IPS-20b (cell line): ENCODE data around the gene TRIM49C.
"Not testable (repeated sequence)": the region's sequence is repeated elsewhere in the genome, so short reads cannot be mapped to it uniquely, and the experiment has no call there.

ENCODE experiments used
- H3K27ac ChIP-seq: one replicate; pipeline ENCODE4 v1.5.1; 2013; ENCODE audit warnings: low read length
- H3K27me3 ChIP-seq: 2 replicates; pipeline ENCODE4 v1.6.1; 2013; ENCODE audit warnings: mild to moderate bottlenecking, low read length, inconsistent platforms; ENCODE audit not compliant: insufficient read depth
- H3K36me3 ChIP-seq: 2 replicates; pipeline ENCODE4 v1.6.1; 2013; ENCODE audit warnings: low read depth, mild to moderate bottlenecking, inconsistent platforms, low read length, moderate library complexity; ENCODE audit not compliant: insufficient read depth
- H3K4me1 ChIP-seq: 2 replicates; pipeline ENCODE4 v1.6.1; 2013; ENCODE audit warnings: mild to moderate bottlenecking, control low read depth, inconsistent platforms, low read length, moderate library complexity; ENCODE audit not compliant: insufficient read depth
- H3K4me3 ChIP-seq: 2 replicates; pipeline ENCODE4 v1.5.1; 2013; ENCODE audit warnings: mild to moderate bottlenecking, low read length, inconsistent platforms
- H3K9ac ChIP-seq: 2 replicates; pipeline ENCODE4 v1.6.1; 2013; ENCODE audit warnings: low read depth, mild to moderate bottlenecking, inconsistent platforms, low read length, moderate library complexity
- H3K9me3 ChIP-seq: 2 replicates; pipeline ENCODE4 v1.6.1; 2013; ENCODE audit warnings: mild to moderate bottlenecking, low read depth, low read length, inconsistent platforms; ENCODE audit not compliant: insufficient read depth

Gene TRIM49C, protein sequence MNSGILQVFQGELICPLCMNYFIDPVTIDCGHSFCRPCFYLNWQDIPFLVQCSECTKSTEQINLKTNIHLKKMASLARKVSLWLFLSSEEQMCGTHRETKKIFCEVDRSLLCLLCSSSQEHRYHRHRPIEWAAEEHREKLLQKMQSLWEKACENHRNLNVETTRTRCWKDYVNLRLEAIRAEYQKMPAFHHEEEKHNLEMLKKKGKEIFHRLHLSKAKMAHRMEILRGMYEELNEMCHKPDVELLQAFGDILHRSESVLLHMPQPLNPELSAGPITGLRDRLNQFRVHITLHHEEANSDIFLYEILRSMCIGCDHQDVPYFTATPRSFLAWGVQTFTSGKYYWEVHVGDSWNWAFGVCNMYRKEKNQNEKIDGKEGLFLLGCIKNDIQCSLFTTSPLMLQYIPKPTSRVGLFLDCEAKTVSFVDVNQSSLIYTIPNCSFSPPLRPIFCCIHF

DNA sequence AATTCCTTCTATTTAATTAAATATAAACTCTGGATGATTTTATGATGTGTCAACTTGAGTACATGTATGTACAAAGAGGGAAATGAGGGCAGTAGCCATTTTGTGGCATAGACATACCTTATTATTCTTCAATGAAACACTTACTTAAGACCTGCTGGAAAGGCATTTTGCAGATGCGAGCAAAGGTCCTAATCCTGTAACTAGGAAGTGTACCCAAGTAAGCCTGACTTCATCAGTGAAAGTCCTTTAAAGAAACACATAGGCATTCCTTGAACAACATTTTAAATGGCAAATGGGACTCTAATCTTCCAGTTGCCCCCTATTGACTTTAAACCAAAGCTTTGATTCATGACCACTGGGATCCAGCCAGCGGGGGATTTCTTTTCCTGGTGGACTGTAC is at the start of gene TRIM49C:
Gene TRIM49C, plus strand, starts transcription at position 301 of the 400 bp plus-strand sequence. CDS start 4,106 bp downstream, outside the sequence.
- H3K36me3 ChIP-seq, H3K27ac ChIP-seq, H3K4me1 ChIP-seq, H3K9me3 ChIP-seq, H3K27me3 ChIP-seq, H3K4me3 ChIP-seq, H3K9ac ChIP-seq: not testable (repeated sequence)

DNA sequence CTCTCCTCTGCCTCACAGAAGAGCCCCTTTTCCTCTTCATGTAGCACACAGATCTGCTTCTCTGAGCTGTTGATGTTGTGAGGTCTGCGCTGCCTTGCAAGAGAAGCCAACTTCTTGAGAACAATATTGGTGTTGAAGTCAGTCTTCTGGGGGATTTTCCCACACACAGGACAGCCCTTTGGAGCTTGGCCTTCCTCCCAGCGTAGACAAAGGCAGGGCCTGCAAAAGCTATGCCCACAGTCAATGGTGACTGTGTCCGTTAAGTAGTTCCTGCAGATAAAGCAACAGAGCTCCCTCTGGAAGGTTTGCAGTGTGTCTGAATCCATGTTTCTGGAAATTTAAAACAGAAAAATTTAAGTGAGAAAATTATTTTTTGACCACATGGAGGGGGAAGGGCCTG is 6.7 kb upstream of the TRIM49C start:
- not testable (repeated sequence) for H3K9me3 ChIP-seq, H3K9ac ChIP-seq, H3K4me3 ChIP-seq, H3K27me3 ChIP-seq, H3K4me1 ChIP-seq, H3K36me3 ChIP-seq, H3K27ac ChIP-seq

DNA sequence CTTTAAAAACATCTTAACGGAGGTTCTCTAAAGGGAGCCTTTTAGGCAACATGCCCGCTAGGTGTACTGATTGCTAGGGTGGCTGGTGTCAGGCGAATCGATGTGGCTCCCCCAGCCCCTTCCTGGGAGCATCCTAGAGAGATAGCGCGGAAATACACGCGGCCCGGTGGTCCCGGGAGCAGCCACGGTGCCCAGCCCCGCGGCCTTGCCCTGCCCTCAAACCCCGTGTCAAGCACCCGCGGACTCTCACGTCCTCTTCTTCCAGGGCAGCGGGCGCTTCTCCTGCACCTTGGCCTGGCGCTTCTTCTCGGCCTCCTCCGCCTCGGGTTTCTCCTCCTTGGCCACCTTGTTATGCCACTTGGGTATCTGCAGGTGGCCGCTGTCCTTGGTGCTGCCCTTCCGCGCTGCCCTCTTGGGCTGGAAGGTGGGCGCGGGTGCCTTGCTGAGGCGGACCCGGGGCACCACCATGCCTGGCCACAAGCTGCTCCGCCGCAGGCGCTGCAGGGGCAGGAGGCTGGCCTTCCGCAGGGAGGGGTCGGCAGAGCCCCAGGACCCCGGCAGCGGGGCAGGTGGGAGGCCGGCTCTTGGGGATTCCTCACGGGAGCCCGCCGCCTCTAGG is 20.8 kb downstream of the TRIM49C start:
- not testable (repeated sequence) for H3K4me3 ChIP-seq, H3K27ac ChIP-seq, H3K9me3 ChIP-seq, H3K4me1 ChIP-seq, H3K9ac ChIP-seq, H3K27me3 ChIP-seq, H3K36me3 ChIP-seq

DNA sequence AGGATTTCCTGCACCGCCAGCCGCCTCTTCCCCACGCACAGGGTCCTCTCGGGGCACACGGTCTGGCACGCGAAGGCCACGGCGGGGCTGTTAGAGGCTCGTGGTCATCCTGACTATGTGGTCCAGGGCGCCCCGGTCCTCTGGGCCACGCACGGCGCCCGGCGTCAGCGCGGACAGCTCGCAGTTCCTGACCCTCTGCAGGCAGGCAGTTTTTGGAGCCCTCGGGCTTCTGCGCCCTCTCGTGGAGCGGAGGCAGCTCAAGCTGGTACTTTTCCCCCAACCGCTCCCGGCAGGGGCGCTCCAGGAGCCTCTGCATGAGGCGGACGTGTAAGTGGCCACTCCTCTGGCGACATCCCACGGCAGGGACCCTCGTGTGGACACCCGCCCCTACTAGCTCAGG is 21.4 kb downstream of the TRIM49C start:
- not testable (repeated sequence) for H3K27ac ChIP-seq, H3K4me3 ChIP-seq, H3K4me1 ChIP-seq, H3K27me3 ChIP-seq, H3K9ac ChIP-seq, H3K36me3 ChIP-seq, H3K9me3 ChIP-seq

DNA sequence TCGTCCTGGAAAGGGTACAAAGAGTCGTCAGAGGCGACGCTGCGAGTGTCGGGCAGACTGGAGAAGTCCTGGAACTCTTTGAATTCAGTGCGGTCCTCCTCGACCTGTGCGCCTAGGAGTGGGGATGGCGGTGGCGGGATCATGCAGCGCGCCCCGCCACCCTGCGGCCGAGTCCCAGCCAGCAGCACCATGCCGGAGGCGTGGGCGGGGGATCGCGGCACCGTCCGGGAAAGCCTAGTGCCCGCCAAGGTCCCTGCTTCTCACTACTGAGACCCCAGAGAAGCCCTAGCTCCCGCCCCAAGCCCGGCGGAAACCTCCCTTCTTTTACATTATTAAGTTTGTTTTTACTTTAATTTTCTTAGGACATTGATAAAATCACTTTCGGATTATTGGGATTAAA is 22.6 kb downstream of the TRIM49C start:
- H3K27me3 ChIP-seq, H3K27ac ChIP-seq, H3K36me3 ChIP-seq, H3K4me1 ChIP-seq, H3K9ac ChIP-seq, H3K4me3 ChIP-seq, H3K9me3 ChIP-seq: not testable (repeated sequence)

DNA sequence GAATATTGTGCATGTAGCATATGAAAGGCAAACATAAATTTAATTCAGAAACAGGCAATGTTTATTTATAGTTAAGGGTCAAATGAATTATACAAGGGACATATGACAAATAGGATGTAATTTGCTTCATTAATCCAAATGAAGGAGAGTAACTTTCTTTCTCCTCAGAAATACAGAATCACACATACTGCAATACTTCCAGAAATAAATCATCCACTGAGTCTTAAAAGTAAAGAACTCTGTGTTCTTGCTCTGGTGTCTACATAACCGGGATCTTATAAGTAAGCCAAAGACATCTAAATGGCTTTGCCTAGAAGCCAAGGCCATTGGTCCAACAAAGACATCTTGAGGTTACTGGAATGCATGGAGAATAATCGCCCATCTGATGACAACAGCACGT is 54.7 kb downstream of the TRIM49C start, which contains the start of gene UBTFL1:
Gene UBTFL1, plus strand, starts transcription at position 301 of the 400 bp plus-strand sequence. Its CDS starts 0 bp downstream, at position 301.
- not testable (repeated sequence) for H3K27ac ChIP-seq, H3K36me3 ChIP-seq, H3K9me3 ChIP-seq

DNA sequence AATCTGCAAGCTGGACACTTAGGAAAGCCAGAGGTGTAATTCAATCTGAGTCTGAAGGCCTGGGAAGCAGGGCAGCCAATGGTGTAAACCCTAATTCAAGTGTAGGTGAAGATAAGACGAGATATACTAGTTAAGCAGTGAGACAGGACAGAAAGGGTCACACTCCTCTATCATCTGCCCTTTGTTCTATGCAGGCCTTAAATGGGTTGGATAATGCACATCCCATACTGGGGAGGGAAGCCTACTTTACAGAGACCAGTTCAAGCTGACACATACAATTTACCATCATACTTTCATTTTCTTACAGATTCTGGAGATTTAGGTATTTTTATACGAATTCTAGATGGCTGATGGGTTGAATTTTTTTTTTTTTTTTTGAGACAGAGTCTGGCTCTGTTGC is 57.8 kb downstream of the TRIM49C start:
- H3K36me3 ChIP-seq, H3K9ac ChIP-seq, H3K4me1 ChIP-seq, H3K4me3 ChIP-seq, H3K27ac ChIP-seq, H3K9me3 ChIP-seq, H3K27me3 ChIP-seq: not testable (repeated sequence)

More for the DNA sequence above, 54.7 kb downstream of the TRIM49C start, which contains the start of gene UBTFL1:
- not testable (repeated sequence) for H3K4me3 ChIP-seq, H3K4me1 ChIP-seq, H3K27me3 ChIP-seq, H3K9ac ChIP-seq
